Liver (tissue), 2 donors: Measurements from ENCODE around the gene EPSTI1.

ENCODE experiments used
- FOXA1 ChIP-seq: IDR thresholded peaks from 2 replicates; pipeline ENCODE4 v1.6.1; 2016; ENCODE audit warnings: antibody characterized with exemption
- REST ChIP-seq: IDR thresholded peaks from 2 replicates; pipeline ENCODE4 v1.6.1; 2016; ENCODE audit warnings: antibody characterized with exemption, mild to moderate bottlenecking
- TAF1 ChIP-seq: conservative IDR thresholded peaks from 2 replicates; pipeline ENCODE4 v1.6.1; 2016; ENCODE audit warnings: antibody characterized with exemption, mild to moderate bottlenecking
- donor health status: healthy.

GRCh38 chr13:42874221-42874620 lies 117.8 kb downstream of the EPSTI1 start:
- TF ChIP-seq FOXA1, result no peak
- no peak for TF ChIP-seq REST
- TF ChIP-seq TAF1, result no peak
